ENCODE results near the gene KCNA5.

DNA sequence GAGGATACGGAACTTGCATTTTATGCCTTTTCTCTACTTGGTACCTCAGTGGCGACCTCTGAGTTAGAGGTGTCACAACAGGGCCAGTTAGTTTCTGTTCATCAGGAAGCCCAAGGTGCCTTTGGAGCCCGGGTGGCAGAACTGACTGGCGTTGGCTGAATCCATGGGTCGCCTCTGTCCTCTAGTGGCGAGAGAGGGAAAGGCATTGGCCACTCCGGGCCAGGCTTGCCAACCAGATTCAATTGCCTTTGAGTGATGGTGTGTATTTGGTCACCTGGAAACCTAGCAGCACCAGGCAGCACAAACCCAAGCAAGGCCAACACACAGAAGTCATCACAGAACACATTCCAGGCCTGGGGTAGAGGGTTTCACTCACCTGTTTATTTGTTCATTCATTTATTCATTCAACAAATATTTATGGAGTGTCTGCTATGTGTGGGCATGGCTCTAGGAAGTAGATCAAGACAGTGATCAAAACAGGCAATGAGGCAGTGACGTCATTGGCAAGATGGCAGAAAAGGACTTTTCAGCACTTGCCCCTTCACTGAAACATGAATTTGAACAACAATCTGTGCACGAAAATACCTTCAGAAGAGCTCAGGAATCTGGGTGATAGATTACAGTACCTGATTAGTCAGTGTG lies 40.5 kb upstream of the KCNA5 start:
- TF ChIP-seq, protein P1, sequence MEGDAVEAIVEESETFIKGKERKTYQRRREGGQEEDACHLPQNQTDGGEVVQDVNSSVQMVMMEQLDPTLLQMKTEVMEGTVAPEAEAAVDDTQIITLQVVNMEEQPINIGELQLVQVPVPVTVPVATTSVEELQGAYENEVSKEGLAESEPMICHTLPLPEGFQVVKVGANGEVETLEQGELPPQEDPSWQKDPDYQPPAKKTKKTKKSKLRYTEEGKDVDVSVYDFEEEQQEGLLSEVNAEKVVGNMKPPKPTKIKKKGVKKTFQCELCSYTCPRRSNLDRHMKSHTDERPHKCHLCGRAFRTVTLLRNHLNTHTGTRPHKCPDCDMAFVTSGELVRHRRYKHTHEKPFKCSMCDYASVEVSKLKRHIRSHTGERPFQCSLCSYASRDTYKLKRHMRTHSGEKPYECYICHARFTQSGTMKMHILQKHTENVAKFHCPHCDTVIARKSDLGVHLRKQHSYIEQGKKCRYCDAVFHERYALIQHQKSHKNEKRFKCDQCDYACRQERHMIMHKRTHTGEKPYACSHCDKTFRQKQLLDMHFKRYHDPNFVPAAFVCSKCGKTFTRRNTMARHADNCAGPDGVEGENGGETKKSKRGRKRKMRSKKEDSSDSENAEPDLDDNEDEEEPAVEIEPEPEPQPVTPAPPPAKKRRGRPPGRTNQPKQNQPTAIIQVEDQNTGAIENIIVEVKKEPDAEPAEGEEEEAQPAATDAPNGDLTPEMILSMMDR (IDR thresholded peaks at IDR 0.05), result peak; percentile 47 to 89 (median 89)
- TF ChIP-seq POLR2A (IDR thresholded peaks at IDR 0.05) (no peak), POLR2AphosphoS5 (IDR thresholded peaks at IDR 0.05) (no peak)
